Gastroesophageal sphincter (tissue), 3 donors: Measurements from ENCODE around the gene COL5A2.

Experiments used
- CTCF ChIP-seq, 4 experiments: fragments of 200-600 bp in 2 of 4; fragments of 450-650 bp in 2 of 4; sonication (generic) in 1 of 4; IDR thresholded peaks; one replicate each; pipeline ENCODE4 v1.5.1; 2017 to 2019; ENCODE audit warnings: antibody characterized with exemption in 4 of 4, mild to moderate bottlenecking in 2 of 4, moderate library complexity in 2 of 4
- POLR2A ChIP-seq, 2 donors: fragments of 450-650 bp; IDR thresholded peaks; one replicate each; pipeline ENCODE4 v1.6.1; 2017; ENCODE audit warnings: antibody characterized with exemption in 2 of 2, mild to moderate bottlenecking in 2 of 2, moderate library complexity in 1 of 2
- POLR2AphosphoS5 ChIP-seq: sonication (generic); formaldehyde crosslinking; IDR thresholded peaks from one replicate; pipeline ENCODE4 v1.6.1; 2017; ENCODE audit warnings: antibody characterized with exemption

GRCh38 chr2:189217051-189217450, 37.5 kb upstream of the COL5A2 start:
- TF ChIP-seq CTCF (IDR thresholded peaks at IDR 0.05) (no peak), POLR2A (IDR thresholded peaks at IDR 0.05) (no peak), POLR2AphosphoS5 (no peak)
